Tibial artery (tissue), 4 donors: ENCODE data around the gene CDC42SE1.

Experiments used
- DNase-seq, 2 donors: peaks; one replicate each; pipeline ENCODE4 v3.0.0-alpha.2; 2019
- H3K27ac ChIP-seq, 2 donors: fragments of 200-600 bp; sonication (generic) in 1 of 2; 1 replicate in 1 of 2; 2 replicates in 1 of 2; pipeline ENCODE4 v1.5.1; 2018 to 2019; ENCODE audit warnings: mild to moderate bottlenecking in 1 of 2
- H3K27me3 ChIP-seq, 2 donors: fragments of 200-600 bp; sonication (generic) in 1 of 2; one replicate each; pipeline versions ENCODE4 v1.5.1 to v1.6.0; 2016 to 2019
- H3K36me3 ChIP-seq, 3 donors: fragments of 200-600 bp; sonication (generic) in 2 of 3; one replicate each; pipeline ENCODE4 v1.5.1; 2016 to 2019; ENCODE audit warnings: mild to moderate bottlenecking in 2 of 3
- H3K4me1 ChIP-seq, 4 donors: fragments of 200-600 bp; sonication (generic) in 2 of 4; 1 replicate in 3 of 4; 2 replicates in 1 of 4; pipeline ENCODE4 v1.5.1; 2016 to 2019
- H3K4me3 ChIP-seq, 2 donors: fragments of 200-600 bp; sonication (generic) in 1 of 2; 1 replicate in 1 of 2; 2 replicates in 1 of 2; pipeline ENCODE4 v1.5.1; 2018 to 2019; ENCODE audit warnings: mild to moderate bottlenecking in 2 of 2
- H3K9me3 ChIP-seq, 3 donors: fragments of 200-600 bp; sonication (generic) in 1 of 3; one replicate each; pipeline ENCODE4 v1.5.1; 2016 to 2019
- CTCF ChIP-seq, 2 experiments: fragments of 200-600 bp in 1 of 2; fragments of 450-650 bp in 1 of 2; IDR thresholded peaks; one replicate each; pipeline ENCODE4 v1.5.1; 2017 to 2019; ENCODE audit warnings: antibody characterized with exemption in 2 of 2, mild to moderate bottlenecking in 1 of 2, moderate library complexity in 1 of 2
- intact Hi-C: fragments of 100-400 bp; cut with DNase I; formaldehyde crosslinking; loops from one replicate; pipeline ENCODE4 v1.15.0; 2023; ENCODE audit warnings: low total_unique reads

The CDC42SE1 gene

DNA sequence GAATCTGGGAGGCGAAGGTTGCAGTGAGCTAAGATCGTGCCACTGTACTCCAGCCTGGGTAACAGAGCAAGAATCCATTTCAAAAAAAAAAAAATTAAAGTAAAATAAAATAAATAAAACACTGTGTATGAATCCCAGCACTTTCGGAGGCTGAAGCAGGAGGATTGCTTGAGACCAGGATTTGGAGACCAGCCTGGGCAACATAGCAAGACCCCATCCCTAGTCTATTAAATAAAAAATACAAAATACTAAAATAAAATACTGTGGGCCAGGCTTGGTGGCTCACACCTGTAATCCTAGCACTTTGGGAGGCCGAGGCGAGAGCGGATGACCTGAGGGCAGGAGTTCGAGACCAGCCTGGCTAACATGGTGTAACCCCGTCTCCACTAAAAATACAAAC, 27.3 kb downstream of the CDC42SE1 start:
- Histone ChIP-seq H3K9me3 (no peaks in the 10 kb centered on the region), H3K27ac (no peak overlapping the region), H3K27me3 (no peaks in the 10 kb centered on the region), H3K4me3 (no peak overlapping the region), H3K4me1 (no peaks in the 10 kb centered on the region), H3K36me3 (peaks cover 42 to 89% (median 72%) of the 10 kb centered on the region in 3 donors)
- intact Hi-C loops: no loop called here
- no peak for DNase-seq
- no peak for TF ChIP-seq CTCF (IDR thresholded peaks at IDR 0.05)

GRCh38 chr1:151026460-151026859, 33.0 kb downstream of the CDC42SE1 start:
- TF ChIP-seq CTCF (IDR thresholded peaks at IDR 0.05): no peak
- Histone ChIP-seq H3K9me3 (no peaks in the 10 kb centered on the region), H3K4me3 (no peak overlapping the region), H3K36me3 (peaks cover 30 to 70% (median 57%) of the 10 kb centered on the region in 3 donors), H3K27me3 (no peaks in the 10 kb centered on the region), H3K4me1 (peaks cover 0 to 7% (median 0%) of the 10 kb centered on the region in 4 donors), H3K27ac (no peak overlapping the region)
- intact Hi-C loops: loop anchor here (10.0 kb wide), 1 partner anchor 128 kb away; the partner anchor contains the start of gene TNFAIP8L2
- DNase-seq: no peak

DNA sequence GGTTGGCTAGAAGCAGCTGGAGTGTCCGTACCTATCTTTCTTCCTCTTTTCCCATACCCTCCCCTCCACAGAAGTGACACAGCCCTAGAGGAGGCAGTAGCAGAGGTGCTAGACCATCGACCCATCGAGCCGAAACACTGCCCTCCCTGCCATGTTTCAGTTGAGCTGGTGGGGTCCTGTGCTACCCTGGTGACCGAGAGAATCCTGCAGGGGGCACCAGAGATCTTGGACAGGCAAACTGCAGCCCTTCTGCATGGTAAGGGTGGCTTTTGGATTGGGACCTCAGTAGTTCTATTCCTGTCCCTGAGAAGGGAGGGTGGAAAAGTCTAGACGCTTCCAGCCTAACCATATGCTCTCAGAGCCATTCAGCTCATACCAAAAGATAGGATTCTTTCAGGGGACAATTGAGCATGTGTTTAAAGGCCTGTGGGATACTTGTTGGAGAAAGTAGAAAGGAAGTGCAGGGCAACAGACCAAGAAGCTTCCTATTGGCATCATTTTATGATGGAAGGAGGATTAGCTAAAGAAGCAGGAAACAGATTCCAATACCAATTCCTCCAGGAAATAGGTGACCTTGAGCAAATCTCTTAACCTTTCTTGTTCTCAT, 34.8 kb downstream of the CDC42SE1 start:
- no peaks in the 10 kb centered on the region for H3K9me3 ChIP-seq
- intact Hi-C loops: loop anchor here (10.0 kb wide), 1 partner anchor 130 kb away; the partner anchor contains the start of gene TNFAIP8L2
- no peaks in the 10 kb centered on the region for H3K27me3 ChIP-seq
- DNase-seq: peak; percentile 88 to 89
- peaks cover 27 to 63% (median 43%) of the 10 kb centered on the region in 3 donors for H3K36me3 ChIP-seq
- peak overlapping the region; percentile 21 to 28 for H3K27ac ChIP-seq
- peak; percentile 66 to 75 for TF ChIP-seq CTCF (IDR thresholded peaks at IDR 0.05)
- H3K4me1 ChIP-seq: peaks cover 0 to 7% (median 0%) of the 10 kb centered on the region in 4 donors
- H3K4me3 ChIP-seq: no peak overlapping the region

DNA sequence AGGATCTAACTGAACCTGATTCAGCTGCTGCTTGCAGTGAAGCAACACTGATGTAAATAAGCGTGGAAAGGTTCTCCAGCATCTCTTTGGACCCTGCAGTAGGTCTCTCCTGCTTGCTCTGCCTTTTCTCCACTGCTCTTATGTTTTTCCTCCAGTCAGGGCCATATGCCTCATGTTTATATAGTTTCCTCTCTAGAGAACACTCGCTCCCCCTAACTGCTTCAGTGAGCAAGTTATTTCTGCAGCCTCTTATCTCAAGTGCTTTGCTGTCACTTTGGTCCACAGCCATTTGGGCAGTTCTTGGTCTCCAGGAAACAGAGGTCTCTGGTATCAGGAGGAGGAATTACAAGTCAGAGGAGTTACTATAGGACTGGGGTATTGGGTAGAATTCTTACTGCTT, 45.9 kb downstream of the CDC42SE1 start:
- H3K9me3 ChIP-seq: no peaks in the 10 kb centered on the region
- peaks cover 0 to 26% (median 17%) of the 10 kb centered on the region in 4 donors for H3K4me1 ChIP-seq
- H3K4me3 ChIP-seq: no peak overlapping the region
- intact Hi-C loops: no loop called here
- peaks cover 6 to 31% (median 6%) of the 10 kb centered on the region in 3 donors for H3K36me3 ChIP-seq
- no peak for TF ChIP-seq CTCF (IDR thresholded peaks at IDR 0.05)
- H3K27ac ChIP-seq: peak overlapping the region in 1 of 2 donors; percentile 29
- no peaks in the 10 kb centered on the region for H3K27me3 ChIP-seq
- no peak for DNase-seq

DNA sequence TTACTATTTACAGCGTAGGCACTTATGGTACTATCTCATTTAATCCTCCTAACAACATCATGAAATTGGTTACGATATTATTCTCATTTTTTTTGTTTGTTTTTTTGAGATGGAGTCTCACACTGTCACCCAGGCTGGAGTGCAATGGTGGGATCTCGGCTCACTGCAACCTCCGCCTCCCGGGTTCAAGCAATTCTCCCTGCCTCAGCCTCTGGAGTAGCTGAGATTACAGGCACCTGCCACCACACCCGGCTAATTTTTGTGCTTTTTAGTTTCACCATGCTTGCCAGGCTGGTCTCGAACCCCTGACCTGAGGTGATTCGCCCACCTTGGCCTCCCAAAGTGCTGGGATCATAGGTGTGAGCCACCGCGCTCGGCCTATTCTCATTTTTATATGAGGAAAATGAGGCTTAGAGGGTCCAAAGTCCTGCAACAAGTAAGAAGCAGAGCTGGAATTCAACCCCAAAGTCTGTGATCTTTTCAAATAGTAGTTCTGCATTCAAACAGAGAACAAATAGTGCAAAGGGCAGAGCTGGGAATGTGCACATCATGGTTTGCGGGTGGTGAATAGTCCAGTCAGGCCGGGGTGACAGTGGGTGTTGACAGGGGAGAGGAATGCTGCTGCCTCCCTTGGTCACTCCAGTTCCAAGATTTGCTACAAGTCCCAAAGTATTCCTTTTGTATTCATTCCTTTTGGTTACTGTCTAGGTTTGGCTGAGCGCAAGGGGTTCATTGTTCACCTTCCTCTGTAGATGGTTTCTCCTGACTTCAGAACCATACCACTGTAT, 46.5 kb downstream of the CDC42SE1 start:
- Histone ChIP-seq H3K4me3 (no peak overlapping the region), H3K27me3 (no peaks in the 10 kb centered on the region), H3K9me3 (no peaks in the 10 kb centered on the region), H3K36me3 (peaks cover 0 to 25% (median 0%) of the 10 kb centered on the region in 3 donors), H3K27ac (peak overlapping the region in 1 of 2 donors; percentile 29), H3K4me1 (peaks cover 0 to 27% (median 19%) of the 10 kb centered on the region in 4 donors)
- TF ChIP-seq CTCF (IDR thresholded peaks at IDR 0.05): no peak
- DNase-seq: no peak
- intact Hi-C loops: no loop called here
